ENCODE results near the gene PRKAB1. TPM values are rescaled to one million over a fixed set of nuclear protein-coding genes. Genes with fewer than 3 reads are reported as not detected.

The PRKAB1 gene
- polyA plus RNA-seq, 2 of the 4 experiments (the other 2 are of a cell fraction) = 19.0 to 49.2 TPM

DNA sequence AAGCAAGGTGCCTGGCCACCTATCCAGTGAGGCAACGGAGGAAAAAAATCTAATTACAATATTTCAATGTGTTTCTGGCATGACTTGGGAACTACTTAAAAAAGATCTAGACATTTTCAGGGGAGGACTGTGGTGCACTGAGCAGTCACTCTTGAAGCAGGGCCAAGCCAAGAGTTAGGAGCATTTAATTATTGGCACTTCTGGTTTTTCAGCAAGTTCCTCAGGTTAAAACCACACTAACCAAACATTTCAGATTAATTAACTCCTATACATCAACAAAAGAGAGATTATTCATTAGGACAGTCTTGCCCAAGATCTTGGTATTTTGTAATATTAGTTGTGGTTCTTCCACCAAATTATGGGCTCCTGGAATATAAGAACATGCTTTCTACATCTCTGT lies 25.6 kb downstream of the PRKAB1 start:
- TF ChIP-seq, protein P1, sequence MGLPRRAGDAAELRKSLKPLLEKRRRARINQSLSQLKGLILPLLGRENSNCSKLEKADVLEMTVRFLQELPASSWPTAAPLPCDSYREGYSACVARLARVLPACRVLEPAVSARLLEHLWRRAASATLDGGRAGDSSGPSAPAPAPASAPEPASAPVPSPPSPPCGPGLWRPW (IDR thresholded peaks at IDR 0.05) = no peak
- no peak for TF ChIP-seq REST (IDR thresholded peaks at IDR 0.05)
- no peak for TF ChIP-seq ZFP36 (IDR thresholded peaks at IDR 0.05; ENCODE audit: borderline replicate concordance, partially characterized antibody)
- no peak for TF ChIP-seq MAZ (IDR thresholded peaks at IDR 0.05; ENCODE audit: borderline replicate concordance, low read depth, low read length)
- no peak for TF ChIP-seq FOSB (CRISPR knock-in tag; IDR thresholded peaks at IDR 0.05)
- WGBS (ENCODE audit: missing lambda C conversion rate) = 97% methylated on average over 1 of the region's 1 CpG
- ChIA-PET POLR2A (no interaction called here), CTCF (interaction anchor here (2.3 kb wide), 1 partner anchor 11 kb away, joined by 7 read pairs; no protein-coding TSS in a partner anchor)
- no peaks in the 10 kb centered on the region for H3K9me3 ChIP-seq
- no peak for DNase-seq (ENCODE audit: low read depth in 1 of 2, low spot score in 1 of 2)
- no peaks in the 10 kb centered on the region for H3K4me1 ChIP-seq
- H3K4me2 ChIP-seq = no peak overlapping the region
- ATAC-seq = no peak
- no peak overlapping the region for H3K27ac ChIP-seq
- FAIRE-seq = no peak
- H3K4me3 ChIP-seq = no peak overlapping the region

DNA sequence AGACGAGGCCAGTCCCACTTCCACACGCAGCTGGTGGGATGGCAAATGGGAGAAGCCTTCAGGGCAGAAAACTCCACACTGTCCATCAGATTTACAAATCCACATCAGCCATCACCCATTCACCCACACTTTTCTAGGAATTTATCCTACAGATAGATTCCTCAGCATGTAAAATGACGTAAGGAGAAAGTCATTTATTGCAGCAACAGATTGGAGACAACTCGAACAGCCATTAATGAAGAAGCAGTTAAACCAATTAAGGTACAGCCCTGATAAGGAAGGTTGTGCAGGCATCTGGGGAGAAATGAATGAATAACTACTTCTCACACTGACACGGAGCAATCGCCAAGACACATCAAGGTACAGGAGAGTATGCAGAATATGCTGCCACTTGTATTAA lies 26.2 kb downstream of the PRKAB1 start:
- ATAC-seq (no peak), FAIRE-seq (no peak), DNase-seq (ENCODE audit: low read depth in 1 of 2, low spot score in 1 of 2) (no peak)
- Histone ChIP-seq H3K4me1 (no peaks in the 10 kb centered on the region), H3K4me2 (no peak overlapping the region), H3K4me3 (no peak overlapping the region), H3K9me3 (no peaks in the 10 kb centered on the region), H3K27ac (no peak overlapping the region)
- TF ChIP-seq POLR2AphosphoS2 (conservative IDR thresholded peaks at IDR 0.05; ENCODE audit: low read length) (no peak), JUNB (IDR thresholded peaks at IDR 0.05) (no peak), ESRRA (IDR thresholded peaks at IDR 0.05; ENCODE audit: borderline replicate concordance, low read length) (no peak), RFX5 (IDR thresholded peaks at IDR 0.05) (no peak), FOXS1 (CRISPR knock-in tag; IDR thresholded peaks at IDR 0.05) (no peak)
- ChIA-PET POLR2A (no interaction called here), CTCF (interaction anchor here (0.9 to 2.3 kb wide), 4 partner anchors 10 to 52 kb away, joined by 3 to 7 read pairs (median 4); no protein-coding TSS in a partner anchor)
- WGBS (ENCODE audit: missing lambda C conversion rate) = 92% methylated on average over 6 of the region's 6 CpGs

DNA sequence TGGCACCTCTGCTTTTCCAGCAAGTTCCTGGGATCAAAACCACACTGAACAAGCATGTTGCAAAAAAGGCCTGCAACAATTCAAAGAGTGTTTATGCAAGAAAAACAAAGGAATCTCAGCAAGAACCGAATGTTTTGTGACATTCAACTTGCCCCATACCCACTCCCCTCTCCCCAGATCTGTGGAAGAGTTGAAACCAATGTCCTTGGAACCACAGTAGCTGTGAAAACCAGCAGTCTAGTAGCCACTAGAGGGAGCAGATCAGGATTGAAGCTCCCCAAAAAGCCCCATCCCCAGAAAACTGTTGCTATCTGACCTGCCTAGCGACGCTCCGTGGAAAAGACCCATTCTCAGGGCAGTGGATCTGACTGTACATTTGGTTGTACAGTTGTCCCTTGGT lies 27.1 kb downstream of the PRKAB1 start:
- Histone ChIP-seq H3K4me1 (no peaks in the 10 kb centered on the region), H3K4me3 (no peak overlapping the region), H3K27ac (no peak overlapping the region), H3K9me3 (no peaks in the 10 kb centered on the region), H3K4me2 (no peak overlapping the region)
- POLR2A ChIA-PET = no interaction called here
- DNase-seq (ENCODE audit: low read depth in 1 of 2, low spot score in 1 of 2) (peak; percentile 21), FAIRE-seq (no peak), ATAC-seq (peak; percentile 72 to 80; a peak in 5 of 6 replicates)
- WGBS (ENCODE audit: missing lambda C conversion rate) = 73% methylated on average over 4 of the region's 4 CpGs
- CTCF ChIA-PET = interaction anchor here (0.6 to 2.3 kb wide), 15 partner anchors 9 to 1445 kb away, joined by 3 to 12 read pairs (median 3); no protein-coding TSS in a partner anchor
- TF ChIP-seq TFCP2L1 (CRISPR knock-in tag; IDR thresholded peaks at IDR 0.05) (no peak), SMC3 (IDR thresholded peaks at IDR 0.05) (peak; percentile 36; the same call in 2 of the 3 replicates), CBX8 (IDR thresholded peaks at IDR 0.05) (no peak), ZFP36 (IDR thresholded peaks at IDR 0.05; ENCODE audit: borderline replicate concordance, partially characterized antibody) (no peak), KDM1A (IDR thresholded peaks at IDR 0.05; ENCODE audit: low read depth) (no peak), RAD21 (conservative IDR thresholded peaks at IDR 0.05 in 1 of 2, IDR thresholded peaks at IDR 0.05 in 1 of 2) (peak in 1 of 2 experiments; percentile 17; a peak in 2 of 5 replicates)
- TF ChIP-seq, protein P2, sequence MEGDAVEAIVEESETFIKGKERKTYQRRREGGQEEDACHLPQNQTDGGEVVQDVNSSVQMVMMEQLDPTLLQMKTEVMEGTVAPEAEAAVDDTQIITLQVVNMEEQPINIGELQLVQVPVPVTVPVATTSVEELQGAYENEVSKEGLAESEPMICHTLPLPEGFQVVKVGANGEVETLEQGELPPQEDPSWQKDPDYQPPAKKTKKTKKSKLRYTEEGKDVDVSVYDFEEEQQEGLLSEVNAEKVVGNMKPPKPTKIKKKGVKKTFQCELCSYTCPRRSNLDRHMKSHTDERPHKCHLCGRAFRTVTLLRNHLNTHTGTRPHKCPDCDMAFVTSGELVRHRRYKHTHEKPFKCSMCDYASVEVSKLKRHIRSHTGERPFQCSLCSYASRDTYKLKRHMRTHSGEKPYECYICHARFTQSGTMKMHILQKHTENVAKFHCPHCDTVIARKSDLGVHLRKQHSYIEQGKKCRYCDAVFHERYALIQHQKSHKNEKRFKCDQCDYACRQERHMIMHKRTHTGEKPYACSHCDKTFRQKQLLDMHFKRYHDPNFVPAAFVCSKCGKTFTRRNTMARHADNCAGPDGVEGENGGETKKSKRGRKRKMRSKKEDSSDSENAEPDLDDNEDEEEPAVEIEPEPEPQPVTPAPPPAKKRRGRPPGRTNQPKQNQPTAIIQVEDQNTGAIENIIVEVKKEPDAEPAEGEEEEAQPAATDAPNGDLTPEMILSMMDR (IDR thresholded peaks at IDR 0.05) = peak; percentile 50

Data from A549 (cell line).